ENCODE results near the gene ALG11.
"Not testable (repeated sequence)": the region's sequence is repeated elsewhere in the genome, so short reads cannot be mapped to it uniquely, and the experiment has no call there.

The ALG11 gene, protein sequence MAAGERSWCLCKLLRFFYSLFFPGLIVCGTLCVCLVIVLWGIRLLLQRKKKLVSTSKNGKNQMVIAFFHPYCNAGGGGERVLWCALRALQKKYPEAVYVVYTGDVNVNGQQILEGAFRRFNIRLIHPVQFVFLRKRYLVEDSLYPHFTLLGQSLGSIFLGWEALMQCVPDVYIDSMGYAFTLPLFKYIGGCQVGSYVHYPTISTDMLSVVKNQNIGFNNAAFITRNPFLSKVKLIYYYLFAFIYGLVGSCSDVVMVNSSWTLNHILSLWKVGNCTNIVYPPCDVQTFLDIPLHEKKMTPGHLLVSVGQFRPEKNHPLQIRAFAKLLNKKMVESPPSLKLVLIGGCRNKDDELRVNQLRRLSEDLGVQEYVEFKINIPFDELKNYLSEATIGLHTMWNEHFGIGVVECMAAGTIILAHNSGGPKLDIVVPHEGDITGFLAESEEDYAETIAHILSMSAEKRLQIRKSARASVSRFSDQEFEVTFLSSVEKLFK

DNA sequence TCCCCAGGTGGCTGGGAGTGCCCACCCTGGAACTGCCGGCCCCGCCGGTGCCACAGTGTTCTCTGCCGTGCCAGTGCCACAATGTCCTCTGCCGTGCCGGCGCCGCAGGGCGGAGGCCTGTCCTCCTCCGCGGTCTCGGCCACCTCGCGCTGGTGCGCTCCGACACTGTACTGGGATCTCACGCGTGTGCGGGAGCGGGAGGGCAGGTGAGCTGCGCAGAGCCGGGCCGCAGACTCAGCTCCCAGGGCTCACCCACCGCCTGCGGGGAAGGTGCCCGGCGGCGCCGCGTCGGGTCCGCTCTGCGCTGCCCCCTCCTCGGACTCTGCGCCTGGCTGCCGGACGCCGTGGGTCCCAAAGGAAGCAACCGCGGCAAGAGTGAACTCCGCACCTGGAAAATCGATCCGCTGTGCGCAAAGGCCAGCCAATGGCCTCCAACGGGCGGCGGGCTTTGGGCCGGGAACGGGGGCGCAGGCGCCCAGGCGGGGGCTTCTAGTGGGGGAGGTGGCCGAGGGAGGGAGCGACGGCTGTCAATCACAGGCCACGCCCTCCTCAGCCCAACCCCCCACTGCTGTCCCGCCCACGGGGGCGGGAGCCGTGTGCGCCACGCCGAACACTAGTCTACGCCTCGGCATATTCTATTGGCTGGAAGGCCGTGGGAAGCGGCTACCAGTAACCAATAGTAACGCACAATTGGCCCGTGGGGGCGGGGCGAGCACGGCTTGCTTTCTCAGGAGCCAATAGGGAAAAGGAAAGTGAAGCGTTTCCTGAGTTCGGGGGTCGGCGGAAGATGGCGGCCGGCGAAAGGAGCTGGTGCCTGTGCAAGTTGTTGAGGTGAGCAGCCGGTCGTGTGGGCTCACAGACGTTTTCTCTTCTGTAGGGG is at the start of gene ALG11:
ALG11 (plus strand) TSS at position 767 of the 880 bp plus-strand sequence; CDS start at position 788, 21 bp downstream.
- peak; percentile 98 to 99 for DNase-seq
- no peak for TF ChIP-seq GATA1 (IDR thresholded peaks at IDR 0.05; ENCODE audit: low read depth, low read length)
- TF ChIP-seq POLR2A (IDR thresholded peaks at IDR 0.05; ENCODE audit: low read length) = peak; percentile 89

DNA sequence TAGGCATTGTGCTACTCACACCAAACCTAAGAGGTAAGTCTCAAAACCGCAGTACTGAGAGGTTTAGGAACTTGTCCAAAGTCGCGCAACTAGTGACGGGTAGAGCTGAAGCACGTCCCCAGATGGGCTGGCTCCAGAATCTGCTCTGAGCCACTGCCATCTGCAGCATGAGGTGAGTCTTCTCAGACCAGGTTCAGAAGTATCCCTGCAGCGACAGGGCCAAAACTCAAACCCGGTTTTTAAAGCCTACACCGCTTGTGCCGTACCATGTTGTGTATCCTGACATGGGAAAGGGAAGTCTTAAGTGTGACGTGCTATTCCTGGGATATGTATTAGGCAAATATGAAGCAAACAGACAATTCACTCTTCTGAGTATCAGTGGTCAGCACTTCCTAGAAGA is 46.0 kb upstream of the ALG11 start:
- TF ChIP-seq POLR2A (IDR thresholded peaks at IDR 0.05; ENCODE audit: low read length) (no peak), GATA1 (IDR thresholded peaks at IDR 0.05; ENCODE audit: low read depth, low read length) (no peak)
- no peak for DNase-seq

DNA sequence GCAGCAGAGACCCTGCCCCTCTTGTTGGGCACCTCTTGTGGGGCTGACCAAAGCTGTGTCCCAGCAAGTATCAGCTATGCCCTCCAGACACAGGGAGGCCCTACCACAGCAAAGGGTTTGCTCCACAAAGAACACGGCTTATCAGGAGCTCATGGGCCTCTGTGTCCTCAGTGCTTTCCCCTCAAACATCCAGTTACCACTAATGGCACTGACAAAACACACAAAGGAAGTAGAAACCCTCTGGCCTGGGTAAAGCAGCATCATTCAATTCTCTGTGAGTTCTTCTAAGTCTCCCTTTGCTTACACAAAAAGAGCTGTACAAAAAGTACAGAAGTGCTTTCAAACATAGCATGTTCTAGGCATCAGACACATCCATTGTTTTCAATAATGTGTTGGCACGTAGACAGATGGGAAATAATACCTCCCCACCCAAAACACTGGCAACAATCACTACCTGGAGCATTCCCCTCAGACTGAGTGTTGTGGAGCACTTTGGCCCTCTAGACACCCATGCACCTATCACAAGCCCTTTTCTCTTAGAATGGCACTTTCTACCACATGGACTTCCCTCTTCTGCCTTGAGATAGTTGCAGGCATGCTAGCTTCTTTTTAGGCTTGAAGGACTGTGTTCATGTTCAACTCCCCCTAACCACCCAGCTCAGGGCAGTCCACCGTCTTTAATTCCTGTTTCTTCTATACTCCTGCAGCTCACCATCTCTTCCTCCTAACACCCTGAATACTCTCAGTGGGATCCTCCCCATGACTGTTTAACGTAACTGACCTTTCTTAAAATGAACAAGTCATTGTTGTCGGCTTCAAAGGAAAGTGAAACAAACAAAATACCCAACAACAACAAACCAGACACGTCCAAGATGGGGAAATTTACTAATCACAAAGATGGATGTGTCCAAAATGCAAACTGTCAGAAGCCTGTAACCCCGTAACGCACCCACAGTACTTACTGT is 44.4 kb upstream of the ALG11 start:
- DNase-seq = no peak
- TF ChIP-seq POLR2A (IDR thresholded peaks at IDR 0.05; ENCODE audit: low read length) = no peak
- no peak for TF ChIP-seq GATA1 (IDR thresholded peaks at IDR 0.05; ENCODE audit: low read depth, low read length)

DNA sequence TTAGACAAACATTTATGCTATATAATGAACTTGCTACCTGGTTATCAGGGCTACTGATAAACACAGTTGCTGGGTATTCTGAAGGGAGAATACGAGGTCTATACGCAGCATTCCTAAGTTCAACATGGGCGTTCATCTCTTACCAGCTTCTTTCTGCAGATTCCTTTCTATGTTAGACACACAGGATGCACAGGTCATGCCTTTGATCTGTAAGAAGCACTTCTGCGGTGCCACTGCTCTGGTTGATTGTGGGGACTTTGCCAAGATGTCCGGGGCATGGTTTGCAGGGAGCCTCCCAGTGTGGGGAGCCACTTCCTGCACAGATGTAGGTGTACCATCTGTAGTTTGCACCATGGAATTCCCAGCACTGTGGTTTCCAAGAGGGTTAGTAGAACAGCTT is 41.8 kb upstream of the ALG11 start:
- TF ChIP-seq GATA1 (IDR thresholded peaks at IDR 0.05; ENCODE audit: low read depth, low read length) = no peak
- no peak for TF ChIP-seq POLR2A (IDR thresholded peaks at IDR 0.05; ENCODE audit: low read length)
- DNase-seq = no peak

DNA sequence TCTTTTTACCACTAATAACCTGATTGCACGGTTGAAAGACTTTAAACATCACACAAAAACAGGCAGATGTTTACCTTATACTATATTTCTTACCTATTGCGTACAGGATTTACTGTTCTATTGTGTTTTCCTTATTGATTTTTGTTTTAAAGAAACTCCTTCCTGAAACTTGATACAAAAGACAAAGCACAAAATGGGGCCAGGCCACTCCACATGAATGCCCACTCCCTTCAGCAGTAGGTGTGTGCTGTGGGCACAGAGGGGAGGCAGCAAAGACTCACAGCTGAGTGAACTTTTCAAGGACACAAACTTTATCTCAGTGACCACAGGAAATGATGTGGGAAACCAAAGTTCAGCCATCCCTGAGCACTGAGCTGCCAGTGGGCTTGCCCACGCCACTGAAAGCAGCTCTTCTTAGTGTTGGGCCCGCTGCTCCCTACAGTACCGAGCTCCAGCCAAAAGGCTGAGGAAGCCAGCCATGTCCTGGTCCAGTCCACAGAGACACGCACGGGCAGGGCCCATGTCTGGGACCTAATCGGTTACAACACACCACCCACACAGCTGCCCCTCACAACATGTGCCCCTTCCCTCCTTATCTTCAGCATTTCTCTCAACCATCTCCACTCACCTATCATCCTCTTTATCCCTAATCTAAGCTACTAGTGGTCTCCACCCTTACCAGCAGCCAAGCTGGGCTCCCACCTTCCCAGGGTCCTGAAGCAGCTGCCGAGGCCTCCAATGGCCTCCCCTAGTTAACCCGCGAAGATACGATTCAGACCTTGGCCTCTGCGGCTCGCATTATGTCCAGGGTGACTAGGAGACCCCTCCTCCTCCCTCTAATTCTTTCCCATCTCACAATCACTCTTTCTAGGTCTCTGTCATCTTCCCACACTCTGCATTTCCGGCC is 40.4 kb upstream of the ALG11 start:
- no peak for DNase-seq
- TF ChIP-seq POLR2A (IDR thresholded peaks at IDR 0.05; ENCODE audit: low read length) = no peak
- no peak for TF ChIP-seq GATA1 (IDR thresholded peaks at IDR 0.05; ENCODE audit: low read depth, low read length)

DNA sequence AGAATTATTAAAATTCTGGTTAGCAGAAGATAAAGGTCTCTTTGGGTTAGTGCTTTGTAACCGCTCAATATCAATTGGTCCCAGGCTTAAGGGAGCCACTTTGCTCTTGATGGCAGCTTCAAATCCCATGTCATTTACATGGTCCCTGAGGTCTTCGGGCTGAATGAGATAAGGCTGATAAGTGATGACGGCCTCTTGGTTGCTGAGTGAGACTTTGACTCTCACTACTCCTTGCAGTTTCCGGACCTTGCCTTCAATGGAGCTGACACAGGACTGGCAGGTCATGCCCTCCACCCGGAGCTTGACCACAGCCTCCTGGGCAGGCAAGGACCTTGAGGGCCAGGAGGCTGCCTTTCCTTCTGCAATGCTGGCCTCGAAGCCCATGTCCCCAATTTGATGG is 37.7 kb upstream of the ALG11 start:
- DNase-seq = peak; percentile 38 to 72
- TF ChIP-seq GATA1 (IDR thresholded peaks at IDR 0.05; ENCODE audit: low read depth, low read length) (no peak), POLR2A (IDR thresholded peaks at IDR 0.05; ENCODE audit: low read length) (no peak)

DNA sequence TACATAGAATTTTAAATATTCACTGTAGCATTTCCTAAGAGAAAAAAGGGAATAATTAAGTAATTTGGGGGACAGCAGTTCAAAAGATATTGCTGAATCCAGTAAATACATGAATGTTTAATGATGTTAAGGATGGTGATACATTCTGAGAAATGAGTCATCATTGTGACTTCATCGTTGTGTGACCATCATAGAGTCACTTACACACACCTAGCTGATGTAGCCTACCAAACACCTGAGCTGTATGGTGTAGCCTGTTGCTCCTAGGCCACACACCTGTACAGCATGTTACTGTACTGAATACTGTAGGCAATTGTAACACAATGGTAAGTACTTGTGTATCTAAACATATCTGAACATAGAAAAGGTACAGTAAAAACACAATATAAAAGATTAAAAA is 35.8 kb upstream of the ALG11 start:
- TF ChIP-seq POLR2A (IDR thresholded peaks at IDR 0.05; ENCODE audit: low read length) (no peak), GATA1 (IDR thresholded peaks at IDR 0.05; ENCODE audit: low read depth, low read length) (no peak)
- no peak for DNase-seq

DNA sequence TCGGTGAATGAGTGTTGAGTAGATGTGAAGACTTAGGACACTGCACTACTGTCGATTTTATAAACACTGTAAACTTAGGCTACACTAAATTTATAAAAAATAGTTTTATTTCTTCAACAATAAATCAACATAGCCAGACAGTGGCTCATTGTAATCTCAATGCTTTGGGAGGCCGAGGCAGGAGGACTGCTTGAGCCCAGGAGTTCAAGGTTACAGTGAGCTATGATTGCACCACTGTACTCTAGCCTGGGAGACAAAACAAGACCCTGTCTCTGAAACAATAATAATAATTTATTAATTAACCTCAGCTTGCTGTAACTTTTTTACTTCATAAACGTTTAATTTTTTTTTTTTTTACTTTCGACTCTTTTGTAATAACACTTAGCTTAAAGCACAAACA is 35.3 kb upstream of the ALG11 start:
- TF ChIP-seq GATA1 (IDR thresholded peaks at IDR 0.05; ENCODE audit: low read depth, low read length) = no peak
- no peak for TF ChIP-seq POLR2A (IDR thresholded peaks at IDR 0.05; ENCODE audit: low read length)
- DNase-seq = no peak

DNA sequence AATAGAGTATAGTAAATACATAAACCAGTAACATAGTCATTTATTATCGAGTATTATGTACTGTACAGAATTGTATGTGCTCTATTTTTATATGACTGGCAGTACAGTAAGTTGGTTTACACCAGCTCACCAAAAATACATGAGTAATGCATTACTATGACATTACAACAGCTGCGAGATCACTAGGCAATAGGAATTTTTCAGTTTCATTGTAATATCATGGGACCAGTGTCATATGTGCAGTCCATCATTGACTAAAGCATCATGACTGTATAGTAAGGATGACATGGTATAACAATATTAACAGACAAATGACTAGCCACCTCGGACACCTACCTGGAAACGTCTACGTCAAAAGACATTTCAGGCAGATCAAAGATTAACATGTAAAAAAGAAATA is 34.6 kb upstream of the ALG11 start:
- no peak for TF ChIP-seq POLR2A (IDR thresholded peaks at IDR 0.05; ENCODE audit: low read length)
- TF ChIP-seq GATA1 (IDR thresholded peaks at IDR 0.05; ENCODE audit: low read depth, low read length) = no peak
- no peak for DNase-seq

DNA sequence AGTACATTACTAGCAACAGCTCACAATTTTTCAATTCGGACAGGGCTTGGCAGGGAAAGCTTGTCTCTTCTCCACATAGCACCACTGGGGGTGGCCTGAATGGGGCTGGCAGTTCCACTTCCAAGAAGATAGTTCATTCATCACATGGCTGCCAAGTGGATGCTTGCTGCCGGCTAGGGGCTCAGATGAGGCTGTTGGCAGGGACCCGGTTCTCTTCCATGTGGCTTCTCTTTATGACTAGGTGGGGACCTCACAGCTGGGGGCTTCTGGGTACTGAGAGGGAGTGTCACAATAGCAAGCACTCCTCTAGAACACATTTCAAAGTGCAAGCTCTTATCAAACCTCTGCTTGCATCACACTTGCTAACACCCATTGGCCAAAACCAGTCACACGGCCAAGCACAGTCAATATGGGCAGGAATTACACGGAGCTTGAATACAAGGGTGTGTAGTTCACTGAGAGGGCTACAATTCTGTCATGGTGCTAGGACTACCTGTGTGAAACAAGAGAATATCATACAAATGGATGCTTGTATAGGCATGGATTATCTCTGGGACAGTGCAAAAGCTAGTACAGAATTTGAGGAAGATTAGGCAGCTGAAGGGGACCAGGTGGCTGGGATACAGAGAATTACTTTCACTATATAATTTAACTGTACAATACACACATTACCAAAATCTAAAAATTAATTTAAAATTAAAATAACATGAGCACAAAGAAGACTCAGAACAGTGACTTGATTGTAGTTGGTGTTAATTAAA is 33.2 kb upstream of the ALG11 start:
- peak; percentile 68 to 74 for DNase-seq
- TF ChIP-seq POLR2A (IDR thresholded peaks at IDR 0.05; ENCODE audit: low read length) (peak; percentile 87), GATA1 (IDR thresholded peaks at IDR 0.05; ENCODE audit: low read depth, low read length) (no peak)

DNA sequence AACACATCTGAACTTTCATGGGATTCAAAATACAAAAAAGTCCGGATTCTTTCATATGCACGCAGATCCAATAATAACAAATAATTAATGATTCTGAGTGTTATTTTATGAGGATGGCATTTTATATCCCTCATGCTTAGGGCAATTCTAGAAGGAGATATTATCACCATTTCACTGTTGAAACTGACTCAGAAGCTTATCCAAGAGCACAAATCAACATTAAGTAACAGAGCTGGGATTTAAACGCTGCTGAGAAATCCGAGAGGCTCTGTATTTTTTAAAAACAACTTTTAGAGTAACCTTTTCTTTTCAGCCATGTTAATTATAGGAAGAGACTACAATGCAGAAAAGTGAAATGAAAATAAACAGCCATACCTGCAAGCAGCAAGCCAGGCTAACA is 31.3 kb upstream of the ALG11 start:
- DNase-seq = no peak
- TF ChIP-seq POLR2A (IDR thresholded peaks at IDR 0.05; ENCODE audit: low read length) (no peak), GATA1 (IDR thresholded peaks at IDR 0.05; ENCODE audit: low read depth, low read length) (no peak)

DNA sequence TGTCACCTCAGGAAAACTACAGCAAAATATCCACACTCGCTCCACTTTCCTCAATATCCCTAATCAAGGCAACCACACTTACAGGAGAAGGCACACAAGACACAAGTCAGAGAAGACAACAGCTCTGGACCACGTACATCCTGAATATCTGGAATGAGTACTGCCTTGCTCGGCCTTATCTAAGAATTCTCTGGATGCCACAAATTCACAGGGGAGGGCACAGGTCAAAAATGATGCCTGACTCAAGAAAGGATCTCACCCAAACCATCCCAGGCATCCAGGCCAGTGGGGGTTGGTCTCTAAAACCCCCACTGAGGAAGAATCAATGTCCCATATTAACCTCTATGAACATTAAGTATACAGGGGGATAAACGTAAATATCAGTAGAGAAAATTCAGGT is 30.8 kb upstream of the ALG11 start:
- no peak for DNase-seq
- TF ChIP-seq POLR2A (IDR thresholded peaks at IDR 0.05; ENCODE audit: low read length) (no peak), GATA1 (IDR thresholded peaks at IDR 0.05; ENCODE audit: low read depth, low read length) (no peak)

DNA sequence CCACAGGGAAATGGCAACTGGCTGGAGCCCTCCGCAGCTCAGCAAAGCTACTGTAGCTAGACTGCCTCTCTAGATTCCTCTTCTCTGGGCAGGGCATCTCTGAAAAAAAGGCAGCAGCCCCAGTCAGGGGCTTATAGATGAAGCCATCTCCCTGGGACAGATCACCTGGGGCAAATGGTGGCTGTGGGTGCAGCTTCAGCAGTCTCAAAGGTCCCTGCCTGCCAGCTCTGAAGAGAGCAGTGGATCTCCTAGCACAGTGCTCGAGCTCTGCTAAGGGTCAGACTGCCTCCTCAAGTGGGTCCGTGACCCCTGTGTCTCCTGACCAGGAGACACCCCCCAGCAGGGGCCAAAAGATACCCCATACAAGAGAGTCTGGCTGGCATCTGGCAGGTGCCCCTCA is 28.9 kb upstream of the ALG11 start:
- not testable (repeated sequence) for DNase-seq

DNA sequence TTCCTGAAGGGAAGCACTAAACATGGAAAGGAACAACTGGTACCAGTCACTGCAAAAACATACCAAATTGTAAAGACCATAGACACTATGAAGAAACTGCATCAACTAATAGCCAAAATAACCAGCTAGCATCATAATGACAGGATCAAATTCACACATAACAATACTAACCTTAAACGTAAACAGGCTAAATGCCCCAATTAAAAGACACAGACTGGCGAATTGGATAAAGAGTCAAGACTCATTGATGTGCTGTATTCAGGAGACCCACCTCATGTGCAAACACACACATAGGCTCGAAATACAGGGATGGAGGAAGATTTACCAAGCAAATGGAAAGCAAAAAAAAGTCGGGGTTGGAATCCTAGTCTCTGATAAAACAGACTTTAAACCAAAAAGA is 27.3 kb upstream of the ALG11 start:
- DNase-seq = not testable (repeated sequence)

Measured in erythroblast (primary cell).